Endothelial cell (in vitro differentiated cells): ENCODE measurements around the gene HLCS. TPM values are rescaled to one million over a fixed set of nuclear protein-coding genes. Genes with fewer than 3 reads are reported as not detected.

Source experiments
- DNase-seq: peaks from one replicate; pipeline ENCODE4 v3.0.0; 2021; ENCODE audit warnings: low spot score
- H3K27ac Mint-ChIP-seq: one replicate; pipeline ENCODE4 v1.8.0; 2021; ENCODE audit warnings: mixed read lengths, inconsistent platforms; ENCODE audit not compliant: unreplicated experiment
- H3K27me3 Mint-ChIP-seq: one replicate; pipeline ENCODE4 v1.8.0; 2021; ENCODE audit warnings: mild to moderate bottlenecking, moderate library complexity, mixed read lengths, inconsistent platforms; ENCODE audit not compliant: unreplicated experiment
- H3K36me3 Mint-ChIP-seq: one replicate; pipeline ENCODE4 v1.8.0; 2021; ENCODE audit warnings: mild to moderate bottlenecking, low read depth, mixed read lengths, inconsistent platforms; ENCODE audit not compliant: unreplicated experiment
- H3K4me1 Mint-ChIP-seq: one replicate; pipeline ENCODE4 v1.8.0; 2021; ENCODE audit warnings: mild to moderate bottlenecking, mixed read lengths, inconsistent platforms; ENCODE audit not compliant: unreplicated experiment
- H3K4me3 Mint-ChIP-seq: one replicate; pipeline ENCODE4 v1.8.0; 2021; ENCODE audit warnings: mild to moderate bottlenecking, mixed read lengths, inconsistent platforms; ENCODE audit not compliant: unreplicated experiment
- H3K9me3 Mint-ChIP-seq: one replicate; pipeline ENCODE4 v1.8.0; 2021; ENCODE audit warnings: mixed read lengths, inconsistent platforms; ENCODE audit not compliant: unreplicated experiment
- total RNA-seq: library from RNA; stranded (reverse); fragmentation: NEBNext Ultra II Directional; extraction: Animal tissue kit (Norgen Biotek cat#: 25700); gene quantifications from one replicate; pipeline ENCODE4 v1.2.1, GENCODE V29; 2021; ENCODE audit not compliant: unreplicated experiment
- TF ChIP-seq, protein P1 (sequence below): fragments of 200-600 bp; sonication (generic); IDR thresholded peaks from one replicate; pipeline ENCODE4 v1.5.0; 2021; ENCODE audit warnings: antibody characterized with exemption; ENCODE audit not compliant: unreplicated experiment

The HLCS gene
- total RNA-seq, 1 donor from 2014 or later, result 97.4 TPM

DNA sequence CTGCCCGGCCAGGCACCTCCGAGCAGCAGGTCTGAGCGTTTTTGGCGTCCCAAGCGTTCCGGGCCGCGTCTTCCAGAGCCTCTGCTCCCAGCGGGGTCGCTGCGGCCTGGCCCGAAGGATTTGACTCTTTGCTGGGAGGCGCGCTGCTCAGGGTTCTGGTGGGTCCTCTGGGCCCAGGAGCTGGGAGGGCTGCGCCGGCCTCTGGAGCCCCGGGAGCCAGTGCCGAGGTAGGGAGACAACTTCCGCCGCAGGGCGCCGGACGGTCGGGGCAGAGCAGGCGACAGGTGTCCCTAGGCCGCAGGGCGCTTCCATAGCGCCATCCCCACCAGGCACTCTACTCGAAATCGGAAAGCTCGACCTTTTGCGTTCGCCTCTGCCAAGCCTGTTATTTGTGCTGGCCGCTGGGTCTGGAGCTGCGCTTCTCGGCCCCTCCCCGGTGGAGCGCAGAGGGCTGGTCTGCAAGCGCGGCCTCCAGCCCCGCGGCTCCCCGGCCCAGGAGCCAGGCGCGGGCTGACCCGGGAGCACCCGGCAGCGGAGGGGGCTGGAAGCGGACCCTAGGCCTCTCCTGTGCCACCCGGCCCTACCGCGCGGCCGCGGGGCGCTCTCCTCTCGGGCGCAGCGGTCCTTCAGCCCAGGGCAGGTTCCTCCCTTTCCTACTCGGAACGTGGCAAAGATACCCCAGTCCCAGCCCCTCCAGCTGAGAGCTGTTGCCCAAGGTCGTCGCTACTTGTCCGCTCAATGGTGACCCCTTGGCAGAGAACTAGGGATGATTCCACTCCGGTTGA is 265.3 kb downstream of the HLCS start:
- H3K36me3 Mint-ChIP-seq, result peaks cover 9% of the 10 kb centered on the region
- TF ChIP-seq, protein P1, sequence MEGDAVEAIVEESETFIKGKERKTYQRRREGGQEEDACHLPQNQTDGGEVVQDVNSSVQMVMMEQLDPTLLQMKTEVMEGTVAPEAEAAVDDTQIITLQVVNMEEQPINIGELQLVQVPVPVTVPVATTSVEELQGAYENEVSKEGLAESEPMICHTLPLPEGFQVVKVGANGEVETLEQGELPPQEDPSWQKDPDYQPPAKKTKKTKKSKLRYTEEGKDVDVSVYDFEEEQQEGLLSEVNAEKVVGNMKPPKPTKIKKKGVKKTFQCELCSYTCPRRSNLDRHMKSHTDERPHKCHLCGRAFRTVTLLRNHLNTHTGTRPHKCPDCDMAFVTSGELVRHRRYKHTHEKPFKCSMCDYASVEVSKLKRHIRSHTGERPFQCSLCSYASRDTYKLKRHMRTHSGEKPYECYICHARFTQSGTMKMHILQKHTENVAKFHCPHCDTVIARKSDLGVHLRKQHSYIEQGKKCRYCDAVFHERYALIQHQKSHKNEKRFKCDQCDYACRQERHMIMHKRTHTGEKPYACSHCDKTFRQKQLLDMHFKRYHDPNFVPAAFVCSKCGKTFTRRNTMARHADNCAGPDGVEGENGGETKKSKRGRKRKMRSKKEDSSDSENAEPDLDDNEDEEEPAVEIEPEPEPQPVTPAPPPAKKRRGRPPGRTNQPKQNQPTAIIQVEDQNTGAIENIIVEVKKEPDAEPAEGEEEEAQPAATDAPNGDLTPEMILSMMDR, result no peak
- H3K27ac Mint-ChIP-seq, result no peak overlapping the region
- peak; percentile 45 for DNase-seq
- H3K27me3 Mint-ChIP-seq, result peaks cover 36% of the 10 kb centered on the region
- H3K4me3 Mint-ChIP-seq, result peak overlapping the region; percentile 81
- peaks cover 31% of the 10 kb centered on the region for H3K4me1 Mint-ChIP-seq
- H3K9me3 Mint-ChIP-seq, result no peaks in the 10 kb centered on the region

Other genes starting within 250 kb of the HLCS start
- gene RIPPLY3, start 40.0 kb upstream of the HLCS start, total RNA-seq, result 86.4 TPM
- 14.1 TPM for gene PIGP, start 106.4 kb upstream of the HLCS start, total RNA-seq
- 190 TPM for gene TTC3, start 106.6 kb upstream of the HLCS start, total RNA-seq